Stimulated activated CD4-positive, alpha-beta T cell treated with anti-CD3 and anti-CD28 coated beads, Interleukin-1b, Interleukin-23, amount 100 ng/mL, for 4 hours (primary cell): Measurements from ENCODE around the gene TTLL4.

Experiments used
- DNase-seq, 2 donors: peaks; one replicate each; pipeline ENCODE4 v3.0.0-alpha.2; 2020; ENCODE audit warnings: low read depth in 2 of 2

Gene TTLL4

DNA sequence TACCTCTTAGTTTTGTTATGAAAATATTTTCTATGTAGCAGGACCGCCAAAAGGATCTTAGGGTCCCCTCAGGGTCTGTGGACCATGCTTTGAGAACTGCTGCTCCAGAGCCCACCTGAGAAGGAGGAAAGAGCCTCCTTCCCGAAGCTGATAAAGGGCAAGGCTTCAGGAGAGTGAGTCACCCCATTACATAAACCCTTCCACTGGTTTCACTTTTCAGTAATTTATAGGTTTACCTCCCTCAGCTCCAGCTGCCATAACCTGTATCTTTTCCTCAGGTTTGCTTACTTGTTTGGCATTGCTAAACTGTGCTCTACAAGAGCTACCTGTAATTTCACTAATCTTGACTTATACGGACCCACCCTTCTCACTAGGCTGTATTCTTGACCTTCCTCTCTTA lies 6.6 kb downstream of the TTLL4 start:
- no peak for DNase-seq

DNA sequence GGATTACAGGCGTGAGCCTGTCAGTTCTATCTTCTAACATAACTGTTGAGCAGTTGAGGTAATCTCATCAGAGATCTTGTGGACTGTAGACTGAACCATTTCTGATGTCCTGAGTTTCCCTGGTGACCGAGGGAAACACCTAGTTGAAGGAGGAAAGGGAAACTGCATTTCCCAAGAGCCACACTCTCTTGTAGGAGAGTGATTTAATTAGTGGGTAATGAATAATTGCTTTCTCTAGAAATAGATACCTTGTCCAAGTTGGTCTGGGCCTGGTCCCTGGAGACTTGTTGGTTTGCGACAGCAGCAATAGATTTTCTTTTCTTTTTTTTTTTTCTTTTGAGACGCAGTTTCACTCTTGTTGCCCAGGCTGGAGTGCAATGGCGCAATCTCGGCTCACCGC lies 7.4 kb downstream of the TTLL4 start:
- DNase-seq, result no peak

DNA sequence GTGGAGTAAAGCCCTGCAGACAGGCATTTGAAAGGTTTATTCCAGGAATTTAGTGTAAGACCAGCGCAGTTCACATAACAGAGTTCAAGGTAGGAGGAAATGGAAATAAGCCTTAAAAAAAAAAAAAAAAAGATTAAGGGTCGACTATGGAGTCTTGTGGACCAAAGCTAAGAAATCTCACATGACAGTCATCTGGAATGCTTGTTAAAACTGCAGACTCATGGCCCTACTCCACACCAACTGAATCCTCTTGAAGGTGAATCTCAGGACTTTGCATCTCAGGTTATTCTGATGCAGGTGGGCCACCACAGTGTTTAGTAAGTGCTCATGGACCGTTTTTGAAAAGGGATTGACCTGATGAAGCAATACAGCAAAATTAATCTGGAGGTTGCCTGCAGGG lies 8.8 kb downstream of the TTLL4 start:
- no peak for DNase-seq

DNA sequence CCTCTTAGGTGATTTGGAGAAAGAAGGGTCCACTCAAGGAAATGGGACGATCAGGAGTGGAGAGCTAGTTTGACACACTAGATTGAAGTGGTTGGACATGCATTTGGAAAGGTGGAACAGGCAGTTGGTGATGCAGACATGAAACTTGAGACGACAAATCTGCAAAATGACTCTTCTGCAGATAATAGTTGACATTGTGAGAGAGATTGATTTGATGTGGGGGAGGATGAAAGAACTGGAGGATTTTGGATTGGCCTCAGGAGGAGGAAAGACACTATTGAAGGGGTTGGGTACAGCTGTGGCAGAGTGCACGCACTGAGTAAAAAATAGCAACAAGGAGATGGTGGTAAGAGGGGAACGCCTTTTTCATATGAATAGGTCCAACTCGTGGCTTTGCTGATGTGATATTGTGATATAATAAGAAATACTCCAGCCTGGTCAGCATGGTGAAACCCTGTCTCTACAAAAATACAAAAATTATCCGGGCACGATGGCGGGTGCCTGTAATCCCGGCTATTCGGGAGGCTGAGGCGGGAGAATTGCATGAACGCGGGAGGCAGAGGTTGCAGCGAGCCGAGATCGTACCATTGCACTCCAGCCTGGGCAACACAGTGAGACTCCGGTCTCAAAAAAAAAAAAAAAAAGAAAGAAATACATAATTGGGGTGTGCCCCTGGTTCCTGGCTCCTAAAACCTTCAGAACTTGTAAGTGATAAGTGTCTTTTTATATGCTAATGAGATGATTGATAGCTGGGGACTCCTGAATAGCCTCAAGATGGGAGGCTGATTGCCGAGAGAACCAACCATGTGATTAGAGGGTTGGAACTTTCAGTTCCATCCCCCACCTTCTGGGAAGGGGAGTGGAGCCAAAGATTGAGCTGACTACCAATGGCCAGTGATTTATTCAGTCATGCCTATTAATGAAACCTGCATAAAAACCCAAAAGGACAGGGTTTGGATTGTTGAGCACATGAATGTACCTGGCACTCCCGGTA lies 9.7 kb downstream of the TTLL4 start:
- DNase-seq, result no peak

DNA sequence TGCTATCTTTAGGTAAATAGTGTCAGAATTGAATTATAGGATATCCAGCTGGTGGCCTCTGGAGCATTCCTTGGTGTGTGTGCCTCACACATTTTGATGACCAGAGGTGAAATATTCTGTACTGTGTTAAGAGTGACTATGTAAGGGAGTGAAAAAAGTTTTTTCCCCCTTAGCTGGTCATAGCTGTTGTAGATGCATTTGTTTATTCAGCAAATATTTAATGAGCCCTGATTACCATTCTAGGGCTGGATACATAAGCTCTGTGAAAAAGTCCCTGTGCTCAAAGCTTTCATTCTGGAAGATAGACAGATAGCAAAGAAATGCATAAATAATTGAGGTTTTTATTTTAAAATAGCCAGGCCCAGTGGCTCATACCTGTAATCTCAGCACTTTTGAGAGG lies 10.9 kb downstream of the TTLL4 start:
- no peak for DNase-seq

DNA sequence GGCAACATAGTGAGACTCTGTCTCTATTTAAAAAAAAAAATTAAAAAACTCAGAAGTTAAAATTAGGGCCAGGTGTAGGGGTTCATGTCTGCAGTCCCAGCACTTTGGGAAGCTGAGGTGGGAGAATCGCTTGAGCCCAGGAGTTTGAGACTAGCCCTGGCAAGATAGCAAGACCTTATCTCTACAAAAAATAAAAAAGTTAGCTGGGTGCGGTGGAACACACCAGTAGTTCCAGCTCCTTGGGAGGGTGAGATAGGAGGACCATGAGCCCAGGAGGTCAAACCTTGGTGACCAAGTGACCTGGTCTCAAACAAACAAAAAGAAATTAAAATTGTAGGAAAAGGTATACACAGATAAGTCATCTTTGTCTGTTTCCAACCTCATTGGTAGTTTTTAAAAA lies 11.3 kb downstream of the TTLL4 start:
- DNase-seq, result no peak

DNA sequence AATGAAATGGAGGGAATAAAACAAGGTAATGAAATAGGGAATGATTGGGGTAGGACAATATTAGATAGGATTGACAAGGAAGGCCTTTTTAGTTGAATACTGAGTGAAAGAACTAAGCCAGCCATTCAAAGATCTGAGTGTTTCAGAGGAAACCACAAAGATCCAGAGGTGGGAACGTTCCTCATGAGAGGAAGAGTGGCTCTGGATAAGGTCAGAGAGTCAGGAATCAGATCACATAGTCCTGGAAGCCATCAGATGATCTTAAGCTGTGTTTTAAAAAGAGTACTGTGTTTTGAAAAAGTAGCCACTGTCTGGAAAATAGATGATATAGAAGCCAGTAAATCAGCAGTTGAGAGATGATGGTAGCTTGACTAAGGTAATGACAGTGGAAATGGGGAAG lies 11.8 kb downstream of the TTLL4 start:
- no peak for DNase-seq

DNA sequence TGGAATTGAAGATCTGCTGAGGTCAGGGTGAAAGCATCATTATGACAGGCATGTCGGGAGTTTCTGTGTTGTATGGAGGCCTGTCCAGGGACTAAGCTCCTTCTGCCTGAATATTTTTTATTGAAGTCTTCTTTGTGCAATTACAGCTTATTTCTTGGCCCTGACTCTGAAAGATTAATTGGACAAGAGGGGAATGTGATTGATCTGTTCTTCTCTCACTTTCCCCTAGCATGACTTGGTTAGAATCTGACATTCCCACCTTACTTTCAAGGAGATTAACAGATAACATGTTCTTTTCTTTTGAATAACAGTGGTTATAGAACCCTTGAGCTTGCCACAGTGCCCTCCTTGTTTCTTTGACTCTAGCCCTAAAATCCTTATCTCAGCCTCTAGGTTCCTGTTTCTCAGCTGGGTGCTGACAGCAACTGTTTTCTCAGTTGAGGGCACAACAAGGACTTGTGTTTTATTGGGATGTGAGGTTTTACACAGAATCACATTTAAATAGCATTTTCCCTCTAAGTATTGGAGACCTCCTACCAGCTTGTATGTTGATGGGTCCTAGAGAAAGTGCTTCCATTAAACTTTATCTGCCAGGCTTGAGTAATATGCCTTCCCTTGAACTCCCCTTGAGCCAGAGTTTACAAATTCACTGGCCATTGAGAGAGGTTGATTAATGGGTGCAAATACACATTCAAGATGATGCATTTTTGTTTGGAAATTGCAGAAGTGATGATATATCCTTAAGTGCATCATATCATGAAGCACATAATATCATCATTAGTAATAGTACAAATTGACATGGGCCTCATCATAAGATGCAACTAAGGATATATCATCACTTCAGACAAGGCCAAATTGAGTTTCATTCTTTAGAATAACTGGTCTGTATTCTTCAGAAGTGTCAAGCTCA lies 12.5 kb downstream of the TTLL4 start:
- no peak for DNase-seq

DNA sequence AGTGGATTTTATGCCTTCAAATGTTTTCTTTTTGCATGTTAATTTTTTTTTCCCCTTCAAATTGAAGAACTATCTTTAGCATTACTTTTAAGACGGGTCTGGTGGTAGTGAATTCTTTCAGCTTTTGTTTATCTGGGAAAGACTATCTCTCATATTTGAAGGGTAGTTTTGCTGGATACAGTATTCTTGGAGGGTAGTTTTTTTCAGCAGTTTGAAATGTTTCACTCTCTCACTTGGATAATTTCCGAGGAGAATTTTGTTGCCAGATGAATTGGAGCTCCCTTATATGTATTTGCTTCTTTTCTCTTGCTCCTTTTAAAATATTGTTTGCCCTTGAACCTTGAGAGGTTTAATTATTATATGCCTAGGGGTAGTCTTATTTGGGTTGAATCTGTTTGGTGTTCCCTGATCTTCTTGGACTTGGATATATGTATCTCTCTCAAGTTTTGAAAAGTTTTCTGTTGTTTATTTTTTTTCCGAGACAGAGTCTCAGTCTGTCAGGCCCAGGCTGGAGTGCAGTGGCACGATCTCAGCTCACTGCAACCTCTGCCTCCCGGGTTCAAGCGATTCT lies 15.5 kb downstream of the TTLL4 start:
- no peak for DNase-seq

DNA sequence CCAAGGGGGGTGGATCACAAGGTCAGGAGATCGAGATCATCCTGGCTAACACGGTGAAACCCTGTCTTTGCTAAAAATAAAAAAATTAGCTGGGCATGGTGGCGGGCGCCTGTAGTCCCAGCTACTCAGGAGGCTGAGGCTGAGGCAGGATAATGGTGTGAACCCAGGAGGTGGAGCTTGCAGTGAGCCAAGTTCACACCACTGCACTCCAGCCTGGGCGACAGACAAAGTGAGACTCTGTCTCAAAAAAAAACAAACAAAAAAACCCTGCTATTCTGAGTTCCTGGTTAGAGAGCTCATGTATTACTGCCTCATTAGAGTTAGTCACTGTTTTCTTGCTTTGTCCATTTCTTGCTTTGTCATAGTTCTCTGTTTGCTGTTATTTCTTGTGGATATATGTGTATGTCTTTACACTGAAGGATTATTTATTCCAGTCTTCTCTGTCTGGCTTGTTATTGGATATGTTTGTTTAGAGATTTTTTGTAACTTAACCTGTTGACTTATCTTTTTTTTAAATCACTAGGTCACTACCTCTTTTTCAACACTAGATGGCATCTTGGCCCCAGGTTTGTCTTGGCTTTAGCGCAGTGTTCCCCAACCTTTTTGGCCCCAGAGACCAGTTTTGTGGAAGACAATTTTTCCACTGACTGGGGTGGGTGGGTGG lies 17.0 kb downstream of the TTLL4 start:
- DNase-seq, result no peak

DNA sequence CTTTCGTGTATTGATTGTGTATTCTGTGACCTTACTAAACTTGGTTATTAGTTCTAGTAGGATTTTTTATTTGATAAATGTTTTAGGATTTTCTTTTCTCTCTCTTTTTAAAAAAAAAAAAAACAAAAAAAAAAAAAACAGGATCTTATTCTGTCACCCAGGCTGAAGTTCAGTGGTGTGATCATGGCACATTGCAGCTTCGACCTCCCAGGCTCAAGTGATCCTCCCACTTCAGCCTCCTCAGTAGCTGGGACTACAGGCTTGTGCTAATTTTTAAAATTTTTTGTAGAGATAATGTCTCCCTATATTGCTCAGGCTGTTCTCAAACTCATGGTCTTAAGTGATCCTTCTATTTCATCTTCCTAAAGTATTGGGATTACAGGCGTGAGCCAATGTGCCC lies 19.0 kb downstream of the TTLL4 start:
- DNase-seq, result no peak

DNA sequence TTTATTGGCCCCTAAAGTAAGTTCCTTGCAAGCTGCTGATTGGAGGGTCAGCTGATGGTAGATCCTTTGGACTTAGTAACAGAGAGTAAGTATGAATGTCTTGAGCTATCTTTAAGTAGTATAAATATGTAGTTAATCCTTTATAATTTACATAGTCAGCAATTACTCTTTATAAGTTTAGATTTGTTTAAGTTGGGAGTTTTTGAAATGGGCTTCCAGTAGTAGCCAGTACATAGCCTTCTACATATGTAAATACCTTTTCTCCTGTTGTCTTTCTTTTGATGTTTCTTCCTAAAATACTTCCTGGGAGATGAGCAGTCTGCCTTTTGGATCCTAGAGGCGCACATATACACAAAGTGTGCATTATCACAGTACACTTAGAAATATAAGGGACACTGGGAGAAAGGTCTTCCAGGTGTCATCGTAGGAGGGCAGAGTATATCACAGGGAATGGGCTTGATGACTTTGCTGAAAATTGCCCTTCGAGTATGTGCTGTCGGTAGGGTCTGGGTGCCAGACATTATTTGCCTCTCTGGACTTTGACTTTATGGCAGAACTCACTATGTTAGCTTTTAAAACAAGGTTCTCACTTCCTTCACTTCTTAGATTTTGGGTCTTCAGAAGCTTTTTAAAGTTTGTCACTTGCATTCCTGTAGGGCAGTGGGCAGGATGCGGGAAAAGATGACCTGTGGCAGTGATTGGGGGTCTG lies 21.6 kb downstream of the TTLL4 start:
- no peak for DNase-seq

DNA sequence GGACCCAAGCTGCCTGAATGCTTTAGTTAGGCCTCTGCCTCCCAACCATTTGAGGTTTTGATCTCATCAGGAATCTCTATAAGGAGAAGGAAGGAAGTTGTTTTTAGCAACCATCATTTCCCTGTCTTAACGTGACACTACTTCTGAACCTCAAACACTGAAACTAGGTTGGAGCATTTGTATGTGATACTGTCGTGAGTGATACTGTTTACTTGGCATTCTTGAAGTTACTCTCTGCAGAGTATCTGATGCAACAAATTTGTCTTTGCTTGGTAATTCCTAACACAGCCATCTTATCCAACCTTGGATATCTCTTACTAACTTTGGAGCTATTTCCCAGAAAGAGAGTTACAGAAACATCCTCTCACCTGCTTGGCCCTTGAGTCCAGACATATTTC lies 22.1 kb downstream of the TTLL4 start:
- no peak for DNase-seq

DNA sequence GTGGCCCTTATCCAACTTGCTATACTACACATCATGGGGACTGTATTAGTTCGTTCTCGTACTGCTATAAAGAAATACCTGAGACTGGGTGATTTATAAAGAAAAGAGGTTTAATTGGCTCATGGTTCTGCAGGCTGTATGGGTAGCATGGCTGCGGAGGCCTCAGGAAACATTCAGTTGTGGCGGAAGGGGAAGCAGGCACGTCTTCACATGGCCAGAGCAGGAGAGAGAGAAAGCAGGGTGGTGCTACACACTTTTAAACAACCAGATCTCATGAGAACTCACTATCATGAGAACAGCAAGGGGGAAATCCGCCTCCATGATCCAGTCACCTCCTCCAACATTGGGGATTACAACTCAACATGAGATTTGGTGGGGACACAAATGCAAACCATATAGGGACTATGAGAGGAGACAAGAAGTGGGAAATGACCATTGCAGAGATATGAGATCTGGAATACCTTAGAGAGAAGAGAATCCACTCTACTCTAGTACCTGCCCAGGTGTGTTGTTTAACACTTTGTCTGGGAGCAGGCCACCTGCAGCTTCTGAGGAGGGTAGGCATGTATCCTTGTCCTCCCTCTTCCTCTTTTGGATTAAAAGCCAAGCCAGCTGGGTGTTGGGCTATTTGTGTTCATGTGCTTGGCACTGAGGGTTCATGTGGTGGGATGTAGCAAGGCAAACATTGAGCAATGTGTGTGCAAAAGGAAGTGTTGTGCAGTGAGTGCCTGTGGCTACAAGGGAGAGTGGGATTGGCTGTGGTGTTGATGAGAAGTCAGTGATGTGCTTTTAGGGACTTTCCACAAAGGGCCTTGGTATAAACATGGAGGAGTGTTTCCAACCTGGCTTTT lies 22.8 kb downstream of the TTLL4 start:
- DNase-seq, result no peak

DNA sequence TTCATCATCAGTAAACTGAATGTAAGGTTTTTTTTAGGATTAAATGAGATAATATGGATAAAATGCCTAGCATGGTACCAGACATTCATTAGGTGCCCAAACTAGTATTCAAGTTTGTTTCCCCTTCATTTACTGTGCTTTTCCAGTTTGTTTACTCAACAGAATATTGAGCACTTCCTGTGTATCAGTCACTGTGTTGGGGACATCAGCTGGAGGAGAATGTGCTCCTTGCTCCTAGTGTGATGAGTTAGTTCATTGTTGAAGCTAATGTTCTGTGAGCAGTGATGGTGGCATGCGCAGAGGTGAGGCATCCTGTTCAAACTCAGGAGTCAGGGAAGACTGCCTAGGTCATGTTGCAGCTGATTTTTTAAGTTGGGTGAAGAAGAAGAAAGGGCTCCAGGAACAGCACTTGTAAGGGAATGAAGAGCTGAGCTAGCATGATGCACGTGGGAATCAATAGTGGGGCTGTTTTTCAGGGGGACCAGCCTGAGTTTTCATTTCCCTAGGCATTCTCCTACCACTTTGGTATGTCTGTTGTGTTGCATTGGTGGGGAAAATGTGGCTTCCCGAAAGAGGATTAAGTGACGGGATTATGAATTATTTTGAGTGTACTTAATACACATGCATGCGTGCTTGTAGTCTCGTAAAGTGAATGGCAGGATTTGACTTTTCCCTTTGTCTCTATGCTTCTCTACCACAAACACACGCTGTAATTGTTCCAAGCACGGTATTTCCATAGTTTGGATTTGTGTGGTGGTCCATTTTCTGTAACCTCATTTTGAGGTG lies 23.7 kb downstream of the TTLL4 start:
- DNase-seq, result no peak

DNA sequence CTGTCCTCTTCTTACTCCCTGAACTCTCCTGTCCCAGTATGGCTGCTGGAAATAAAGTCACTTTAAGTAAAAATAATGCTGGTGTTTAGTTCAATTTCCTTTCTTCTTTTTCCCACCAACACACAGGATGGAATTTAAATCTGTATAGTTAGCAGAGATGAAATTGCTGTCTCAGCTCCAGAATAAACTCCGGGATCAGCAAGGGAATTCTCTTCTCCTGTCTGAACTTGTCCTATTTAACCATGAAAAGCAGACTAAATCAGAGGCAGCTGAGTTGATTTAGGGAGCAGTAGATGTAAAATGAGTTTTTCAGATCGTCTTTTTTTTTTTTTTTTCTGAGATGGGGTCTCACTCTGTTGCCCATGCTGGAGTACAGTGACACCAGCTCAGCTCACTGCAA lies 25.9 kb downstream of the TTLL4 start:
- no peak for DNase-seq

DNA sequence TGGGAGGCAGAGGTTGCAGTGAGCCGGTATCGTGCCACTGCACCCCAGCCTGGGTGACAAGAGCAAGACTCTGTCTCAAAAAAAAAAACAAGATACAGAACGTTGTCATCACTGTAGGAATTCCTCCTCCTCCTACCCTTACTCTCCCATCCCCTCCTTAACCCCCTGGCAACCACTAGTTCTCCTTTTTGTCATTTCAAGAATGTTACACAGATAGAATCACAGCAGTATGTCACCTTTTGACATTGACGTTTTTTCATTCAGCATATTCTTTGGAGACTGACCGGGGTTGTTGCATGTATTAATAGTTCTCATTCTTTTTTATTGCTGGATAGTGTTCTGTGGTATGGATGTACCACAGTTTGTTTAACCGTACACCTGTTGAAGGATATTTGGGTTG lies 32.4 kb downstream of the TTLL4 start:
- DNase-seq, result no peak

DNA sequence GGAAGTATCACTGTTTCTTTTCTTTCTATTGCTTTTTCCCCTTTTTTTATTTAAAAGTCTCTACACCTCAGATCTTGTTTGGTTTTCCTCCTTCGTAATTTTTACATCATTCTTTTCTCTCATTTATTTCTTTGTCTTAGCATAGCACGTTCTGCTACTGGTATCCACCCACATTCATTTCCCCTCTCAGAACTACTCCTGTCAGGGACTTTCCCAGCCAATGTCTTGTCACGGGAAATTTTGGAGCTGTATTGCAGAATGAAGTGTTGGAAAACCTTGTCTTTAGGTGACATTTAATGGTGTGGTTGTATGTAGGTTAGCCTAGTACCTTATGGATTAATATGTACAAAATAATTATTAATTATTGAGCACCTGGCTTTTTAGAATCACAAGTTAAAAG lies 34.0 kb downstream of the TTLL4 start:
- DNase-seq, result no peak

DNA sequence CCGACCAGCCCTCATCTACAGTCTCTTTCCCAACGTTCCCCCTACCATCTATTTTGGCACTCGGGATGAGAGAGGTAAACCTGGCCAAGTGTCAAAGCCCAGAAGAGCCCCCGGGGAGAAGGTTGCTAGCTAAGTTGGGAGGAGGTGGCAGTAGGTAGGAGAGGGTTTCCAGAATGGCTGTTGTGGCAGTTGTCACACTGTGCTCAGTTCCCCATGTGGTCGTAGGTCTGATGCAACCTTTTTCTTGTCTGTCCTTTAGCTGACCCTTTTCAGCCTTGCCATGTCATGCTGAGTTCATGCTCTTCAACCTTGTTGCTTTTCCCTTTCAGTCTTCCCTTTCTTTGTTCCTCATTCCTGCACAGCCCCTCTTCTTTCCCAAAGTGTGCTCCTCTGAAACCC lies 34.5 kb downstream of the TTLL4 start:
- DNase-seq, result no peak
